Transverse colon (tissue), 4 donors: ENCODE results near the gene TYROBP. TPM values are rescaled to one million over a fixed set of nuclear protein-coding genes. Genes with fewer than 3 reads are reported as not detected.

Experiments used
- DNase-seq: peaks from one replicate; pipeline ENCODE4 v3.0.0-alpha.2; 2019
- H3K27ac ChIP-seq, 4 donors: fragments of 200-600 bp; sonication (generic); 2 replicates each; pipeline ENCODE4 v1.5.1; 2016 to 2018; ENCODE audit warnings: inconsistent platforms in 4 of 4
- H3K27me3 ChIP-seq: fragments of 200-600 bp; sonication (generic); 2 replicates; pipeline ENCODE4 v1.5.1; 2017; ENCODE audit warnings: inconsistent platforms
- H3K36me3 ChIP-seq, 4 donors: fragments of 200-600 bp; sonication (generic); 2 replicates each; pipeline ENCODE4 v1.5.1; 2017 to 2019; ENCODE audit warnings: inconsistent platforms in 4 of 4
- H3K4me1 ChIP-seq, 4 donors: fragments of 200-600 bp; sonication (generic); 2 replicates each; pipeline ENCODE4 v1.5.1; 2017 to 2020; ENCODE audit warnings: inconsistent platforms in 4 of 4
- H3K4me3 ChIP-seq, 4 donors: fragments of 200-600 bp; sonication (generic); 1 replicate in 1 of 4; 2 replicates in 3 of 4; pipeline versions ENCODE4 v1.5.1 to v1.6.1; 2017 to 2019; ENCODE audit warnings: inconsistent platforms in 4 of 4
- H3K9me3 ChIP-seq, 2 donors: fragments of 200-600 bp; sonication (generic); 2 replicates each; pipeline ENCODE4 v1.5.1; 2017 to 2019; ENCODE audit warnings: inconsistent platforms in 2 of 2
- EP300 ChIP-seq: sonication (generic); formaldehyde crosslinking; IDR thresholded peaks from one replicate; pipeline ENCODE4 v1.6.1; 2017; ENCODE audit warnings: antibody characterized with exemption, low read depth
- POLR2A ChIP-seq: fragments of 450-650 bp; IDR thresholded peaks from one replicate; pipeline ENCODE4 v1.6.1; 2016; ENCODE audit warnings: antibody characterized with exemption, mild to moderate bottlenecking, moderate library complexity
- POLR2AphosphoS5 ChIP-seq, 3 donors: sonication (generic); formaldehyde crosslinking; IDR thresholded peaks; one replicate each; pipeline ENCODE4 v1.6.1; 2016; ENCODE audit warnings: antibody characterized with exemption in 3 of 3
- WGBS, 2 donors: methylation state at CpG; one replicate each; pipeline ENCODE4 v1.1.5; 2018; ENCODE audit warnings: low coverage in 1 of 2; 5-methylcytosine and 5-hydroxymethylcytosine counted together
- in situ Hi-C, 4 donors: fragments of 200-750 bp; cut with MboI; loops; one replicate each; pipeline versions ENCODE4 v1.15.0 to v1.15.1; 2017; ENCODE audit warnings: low sequenced_read_pairs in 3 of 4, low pct_ligation_motif_present in 1 of 4, low pct_unique_long_range_greater_than_20kb in 1 of 4
- intact Hi-C: fragments of 100-400 bp; cut with DNase I; formaldehyde crosslinking; loops from one replicate; pipeline ENCODE4 v1.15.1; 2023; ENCODE audit warnings: low total_unique reads
- total RNA-seq, 4 donors: library from RNA; depleted of rRNA; stranded (reverse); fragments of >200 nt; gene quantifications; one replicate each; pipeline ENCODE4 v1.1.0, GENCODE V29; 2016
- TF ChIP-seq, protein P1 (sequence below), 5 experiments: fragments of 200-600 bp in 3 of 5; fragments of 450-650 bp in 2 of 5; sonication (generic) in 3 of 5; IDR thresholded peaks; 1 replicate in 2 of 5; 2 replicates in 3 of 5; pipeline ENCODE4 v1.5.1; 2016 to 2017; ENCODE audit warnings: antibody characterized with exemption in 5 of 5, inconsistent platforms in 3 of 5, mild to moderate bottlenecking in 2 of 5, moderate library complexity in 1 of 5

Gene TYROBP
- total RNA-seq, 4 donors from 2014 or later: 25.6 to 81.5 (median 52.2) TPM

GRCh38 chr19:35940839-35941238 is 32.7 kb upstream of the TYROBP start:
- TF ChIP-seq, protein P1, sequence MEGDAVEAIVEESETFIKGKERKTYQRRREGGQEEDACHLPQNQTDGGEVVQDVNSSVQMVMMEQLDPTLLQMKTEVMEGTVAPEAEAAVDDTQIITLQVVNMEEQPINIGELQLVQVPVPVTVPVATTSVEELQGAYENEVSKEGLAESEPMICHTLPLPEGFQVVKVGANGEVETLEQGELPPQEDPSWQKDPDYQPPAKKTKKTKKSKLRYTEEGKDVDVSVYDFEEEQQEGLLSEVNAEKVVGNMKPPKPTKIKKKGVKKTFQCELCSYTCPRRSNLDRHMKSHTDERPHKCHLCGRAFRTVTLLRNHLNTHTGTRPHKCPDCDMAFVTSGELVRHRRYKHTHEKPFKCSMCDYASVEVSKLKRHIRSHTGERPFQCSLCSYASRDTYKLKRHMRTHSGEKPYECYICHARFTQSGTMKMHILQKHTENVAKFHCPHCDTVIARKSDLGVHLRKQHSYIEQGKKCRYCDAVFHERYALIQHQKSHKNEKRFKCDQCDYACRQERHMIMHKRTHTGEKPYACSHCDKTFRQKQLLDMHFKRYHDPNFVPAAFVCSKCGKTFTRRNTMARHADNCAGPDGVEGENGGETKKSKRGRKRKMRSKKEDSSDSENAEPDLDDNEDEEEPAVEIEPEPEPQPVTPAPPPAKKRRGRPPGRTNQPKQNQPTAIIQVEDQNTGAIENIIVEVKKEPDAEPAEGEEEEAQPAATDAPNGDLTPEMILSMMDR (IDR thresholded peaks at IDR 0.05): no peak
- TF ChIP-seq POLR2AphosphoS5 (IDR thresholded peaks at IDR 0.05) (no peak), POLR2A (no peak), EP300 (no peak)
- no peaks in the 10 kb centered on the region for H3K27me3 ChIP-seq
- no peak overlapping the region for H3K27ac ChIP-seq
- intact Hi-C loops: loop anchor here (5.0 kb wide), 1 partner anchor 1124 kb away; no protein-coding TSS in a partner anchor
- in situ Hi-C loops: no loop called here
- DNase-seq: no peak
- no peaks in the 10 kb centered on the region for H3K9me3 ChIP-seq
- 57 to 80% methylated on average over 3 to 4 of the region's 4 CpGs for WGBS, 2 donors
- H3K4me1 ChIP-seq: peaks cover 6 to 25% (median 24%) of the 10 kb centered on the region in 4 donors
- H3K36me3 ChIP-seq: no peaks in the 10 kb centered on the region
- no peak overlapping the region for H3K4me3 ChIP-seq

DNA sequence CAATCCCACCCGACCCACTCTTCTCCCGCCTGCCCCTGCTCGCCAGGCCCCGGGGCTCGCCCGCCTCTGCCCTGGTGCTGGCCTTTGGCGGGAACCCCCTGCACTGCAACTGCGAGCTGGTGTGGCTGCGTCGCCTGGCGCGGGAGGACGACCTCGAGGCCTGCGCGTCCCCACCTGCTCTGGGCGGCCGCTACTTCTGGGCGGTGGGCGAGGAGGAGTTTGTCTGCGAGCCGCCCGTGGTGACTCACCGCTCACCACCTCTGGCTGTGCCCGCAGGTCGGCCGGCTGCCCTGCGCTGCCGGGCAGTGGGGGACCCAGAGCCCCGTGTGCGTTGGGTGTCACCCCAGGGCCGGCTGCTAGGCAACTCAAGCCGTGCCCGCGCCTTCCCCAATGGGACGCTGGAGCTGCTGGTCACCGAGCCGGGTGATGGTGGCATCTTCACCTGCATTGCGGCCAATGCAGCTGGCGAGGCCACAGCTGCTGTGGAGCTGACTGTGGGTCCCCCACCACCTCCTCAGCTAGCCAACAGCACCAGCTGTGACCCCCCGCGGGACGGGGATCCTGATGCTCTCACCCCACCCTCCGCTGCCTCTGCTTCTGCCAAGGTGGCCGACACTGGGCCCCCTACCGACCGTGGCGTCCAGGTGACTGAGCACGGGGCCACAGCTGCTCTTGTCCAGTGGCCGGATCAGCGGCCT is 32.1 kb upstream of the TYROBP start:
- Histone ChIP-seq H3K27me3 (no peaks in the 10 kb centered on the region), H3K36me3 (no peaks in the 10 kb centered on the region), H3K9me3 (no peaks in the 10 kb centered on the region), H3K4me1 (peaks cover 12 to 31% (median 30%) of the 10 kb centered on the region in 4 donors), H3K4me3 (no peak overlapping the region), H3K27ac (no peak overlapping the region)
- intact Hi-C loops (loop anchor here (5.0 kb wide), 1 partner anchor 1123 kb away; no protein-coding TSS in a partner anchor), in situ Hi-C loops (no loop called here)
- 97 to 100% methylated on average over 6 to 39 of the region's 51 CpGs for WGBS, 2 donors
- TF ChIP-seq, protein P1 (IDR thresholded peaks at IDR 0.05): no peak
- TF ChIP-seq POLR2AphosphoS5 (IDR thresholded peaks at IDR 0.05) (no peak), POLR2A (no peak), EP300 (no peak)
- DNase-seq: no peak

DNA sequence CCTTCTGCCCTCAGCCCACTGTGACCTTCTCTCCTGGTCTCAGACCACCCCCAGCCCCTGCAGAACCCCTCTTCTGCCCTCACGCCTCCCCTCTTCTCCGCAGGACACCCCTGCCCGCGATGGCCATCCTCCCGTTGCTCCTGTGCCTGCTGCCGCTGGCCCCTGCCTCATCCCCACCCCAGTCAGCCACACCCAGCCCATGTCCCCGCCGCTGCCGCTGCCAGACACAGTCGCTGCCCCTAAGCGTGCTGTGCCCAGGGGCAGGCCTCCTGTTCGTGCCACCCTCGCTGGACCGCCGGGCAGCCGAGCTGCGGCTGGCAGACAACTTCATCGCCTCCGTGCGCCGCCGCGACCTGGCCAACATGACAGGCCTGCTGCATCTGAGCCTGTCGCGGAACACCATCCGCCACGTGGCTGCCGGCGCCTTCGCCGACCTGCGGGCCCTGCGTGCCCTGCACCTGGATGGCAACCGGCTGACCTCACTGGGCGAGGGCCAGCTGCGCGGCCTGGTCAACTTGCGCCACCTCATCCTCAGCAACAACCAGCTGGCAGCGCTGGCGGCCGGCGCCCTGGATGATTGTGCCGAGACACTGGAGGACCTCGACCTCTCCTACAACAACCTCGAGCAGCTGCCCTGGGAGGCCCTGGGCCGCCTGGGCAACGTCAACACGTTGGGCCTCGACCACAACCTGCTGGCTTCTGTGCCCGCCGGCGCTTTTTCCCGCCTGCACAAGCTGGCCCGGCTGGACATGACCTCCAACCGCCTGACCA is 31.4 kb upstream of the TYROBP start:
- H3K4me3 ChIP-seq: no peak overlapping the region
- 94 to 96% methylated on average over 12 to 55 of the region's 55 CpGs for WGBS, 2 donors
- H3K9me3 ChIP-seq: no peaks in the 10 kb centered on the region
- DNase-seq: no peak
- intact Hi-C loops (loop anchor here (5.0 to 10.0 kb wide), 2 partner anchors 195 to 1122 kb away; partner anchors contain the start of genes IGFLR1, LIN37, PSENEN and U2AF1L4), in situ Hi-C loops (loop anchor here in 3 of 4 donors (10.0 kb wide), 2 partner anchors 55 to 245 kb away; no protein-coding TSS in a partner anchor)
- peaks cover 12 to 33% (median 32%) of the 10 kb centered on the region in 4 donors for H3K4me1 ChIP-seq
- no peak overlapping the region for H3K27ac ChIP-seq
- no peaks in the 10 kb centered on the region for H3K36me3 ChIP-seq
- no peaks in the 10 kb centered on the region for H3K27me3 ChIP-seq
- TF ChIP-seq EP300 (no peak), POLR2AphosphoS5 (IDR thresholded peaks at IDR 0.05) (no peak), POLR2A (no peak)
- TF ChIP-seq, protein P1 (IDR thresholded peaks at IDR 0.05): no peak
